NCI-H748 treated with DMSO at 0.1 percent for 48 hours (cell line): ENCODE data around the gene QKI.
"Not testable (repeated sequence)": the region's sequence is repeated elsewhere in the genome, so short reads cannot be mapped to it uniquely, and the experiment has no call there.

ENCODE experiments used
- DNase-seq: peaks from one replicate; lab custom pipeline; 2025; lab: John Stamatoyannopoulos, UW

The QKI gene

GRCh38 chr6:163439390-163439789, 24.9 kb downstream of the QKI start:
- not testable (repeated sequence) for DNase-seq

GRCh38 chr6:163439997-163440396, 25.5 kb downstream of the QKI start:
- DNase-seq, result no peak

GRCh38 chr6:163442336-163442735, 27.8 kb downstream of the QKI start:
- DNase-seq, result no peak

- DNase-seq, result no peak
Measured at GRCh38 chr6:163444077-163444476, 29.6 kb downstream of the QKI start.

- no peak for DNase-seq
Measured at GRCh38 chr6:163446549-163446948, 32.0 kb downstream of the QKI start.

- no peak for DNase-seq
Measured at GRCh38 chr6:163449076-163449475, 34.6 kb downstream of the QKI start.

GRCh38 chr6:163454425-163454824, 39.9 kb downstream of the QKI start:
- DNase-seq, result no peak

GRCh38 chr6:163455552-163455951, 41.0 kb downstream of the QKI start:
- no peak for DNase-seq

GRCh38 chr6:163457637-163458561, 43.4 kb downstream of the QKI start:
- no peak for DNase-seq

- no peak for DNase-seq
Measured at GRCh38 chr6:163459007-163459406, 44.5 kb downstream of the QKI start.

- DNase-seq, result no peak
Measured at GRCh38 chr6:163459536-163459935, 45.0 kb downstream of the QKI start.

GRCh38 chr6:163460307-163460782, 45.8 kb downstream of the QKI start:
- DNase-seq, result no peak

- DNase-seq, result no peak
Measured at GRCh38 chr6:163461696-163462095, 47.2 kb downstream of the QKI start.

- no peak for DNase-seq
Measured at GRCh38 chr6:163463180-163463579, 48.7 kb downstream of the QKI start.

GRCh38 chr6:163463795-163464194, 49.3 kb downstream of the QKI start:
- DNase-seq, result no peak

- DNase-seq, result no peak
Measured at GRCh38 chr6:163466839-163467390, 52.4 kb downstream of the QKI start.

GRCh38 chr6:163468738-163469137, 54.2 kb downstream of the QKI start:
- DNase-seq, result no peak

- DNase-seq, result no peak
Measured at GRCh38 chr6:163469459-163469985, 55.0 kb downstream of the QKI start.

GRCh38 chr6:163470611-163471010, 56.1 kb downstream of the QKI start:
- DNase-seq, result no peak

GRCh38 chr6:163474581-163474980, 60.1 kb downstream of the QKI start:
- no peak for DNase-seq

- not testable (repeated sequence) for DNase-seq
Measured at GRCh38 chr6:163476946-163477345, 62.4 kb downstream of the QKI start.

GRCh38 chr6:163483107-163483506, 68.6 kb downstream of the QKI start:
- no peak for DNase-seq

GRCh38 chr6:163485388-163485851, 70.9 kb downstream of the QKI start:
- no peak for DNase-seq
